ENCODE measurements around the gene SLC6A7. TPM values are rescaled to one million over a fixed set of nuclear protein-coding genes. Genes with fewer than 3 reads are reported as not detected.

Gene SLC6A7
- total RNA-seq, 4 donors from 2014 or later: not detected

- ATAC-seq (ENCODE audit: low FRiP score) (no peak), DNase-seq (ENCODE audit: low spot score) (no peak)
- TF ChIP-seq, protein P1, sequence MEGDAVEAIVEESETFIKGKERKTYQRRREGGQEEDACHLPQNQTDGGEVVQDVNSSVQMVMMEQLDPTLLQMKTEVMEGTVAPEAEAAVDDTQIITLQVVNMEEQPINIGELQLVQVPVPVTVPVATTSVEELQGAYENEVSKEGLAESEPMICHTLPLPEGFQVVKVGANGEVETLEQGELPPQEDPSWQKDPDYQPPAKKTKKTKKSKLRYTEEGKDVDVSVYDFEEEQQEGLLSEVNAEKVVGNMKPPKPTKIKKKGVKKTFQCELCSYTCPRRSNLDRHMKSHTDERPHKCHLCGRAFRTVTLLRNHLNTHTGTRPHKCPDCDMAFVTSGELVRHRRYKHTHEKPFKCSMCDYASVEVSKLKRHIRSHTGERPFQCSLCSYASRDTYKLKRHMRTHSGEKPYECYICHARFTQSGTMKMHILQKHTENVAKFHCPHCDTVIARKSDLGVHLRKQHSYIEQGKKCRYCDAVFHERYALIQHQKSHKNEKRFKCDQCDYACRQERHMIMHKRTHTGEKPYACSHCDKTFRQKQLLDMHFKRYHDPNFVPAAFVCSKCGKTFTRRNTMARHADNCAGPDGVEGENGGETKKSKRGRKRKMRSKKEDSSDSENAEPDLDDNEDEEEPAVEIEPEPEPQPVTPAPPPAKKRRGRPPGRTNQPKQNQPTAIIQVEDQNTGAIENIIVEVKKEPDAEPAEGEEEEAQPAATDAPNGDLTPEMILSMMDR (IDR thresholded peaks at IDR 0.05): no peak
Measured at GRCh38 chr5:150253416-150254208, 63.8 kb downstream of the SLC6A7 start.

DNA sequence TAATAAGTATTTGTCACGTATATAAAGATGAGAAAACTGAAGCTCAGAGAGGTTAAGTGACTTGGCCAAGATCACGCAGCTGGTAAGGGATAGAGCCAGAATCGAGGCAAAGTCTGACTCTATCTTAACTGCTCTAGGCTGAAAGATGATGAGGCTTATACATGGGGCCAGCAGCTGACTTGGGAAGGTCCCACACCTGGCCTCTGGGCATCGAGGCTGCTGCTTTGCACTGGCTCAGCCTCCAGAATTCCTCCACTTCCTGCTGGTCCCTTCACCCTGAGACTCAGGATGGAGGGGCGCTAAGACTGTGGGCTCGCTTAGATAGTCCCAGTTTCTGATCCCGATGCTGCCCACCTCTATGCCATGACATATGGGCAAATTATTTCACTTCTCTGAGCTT, 64.5 kb downstream of the SLC6A7 start:
- TF ChIP-seq, protein P1 (IDR thresholded peaks at IDR 0.05): no peak
- DNase-seq (ENCODE audit: low spot score): no peak
- ATAC-seq (ENCODE audit: low FRiP score): no peak

GRCh38 chr5:150254774-150255173, 64.9 kb downstream of the SLC6A7 start:
- DNase-seq (ENCODE audit: low spot score) (no peak), ATAC-seq (ENCODE audit: low FRiP score) (no peak)
- TF ChIP-seq, protein P1 (IDR thresholded peaks at IDR 0.05): no peak

GRCh38 chr5:150255659-150256409, 66.0 kb downstream of the SLC6A7 start:
- TF ChIP-seq, protein P1 (IDR thresholded peaks at IDR 0.05): no peak

GRCh38 chr5:150256410-150257064, 66.7 kb downstream of the SLC6A7 start:
- ATAC-seq (ENCODE audit: low FRiP score): no peak
- DNase-seq (ENCODE audit: low spot score): no peak
- TF ChIP-seq, protein P1 (IDR thresholded peaks at IDR 0.05): no peak

More at GRCh38 chr5:150255659-150256409, 66.0 kb downstream of the SLC6A7 start:
- ATAC-seq (ENCODE audit: low FRiP score) (no peak), DNase-seq (ENCODE audit: low spot score) (no peak)

DNA sequence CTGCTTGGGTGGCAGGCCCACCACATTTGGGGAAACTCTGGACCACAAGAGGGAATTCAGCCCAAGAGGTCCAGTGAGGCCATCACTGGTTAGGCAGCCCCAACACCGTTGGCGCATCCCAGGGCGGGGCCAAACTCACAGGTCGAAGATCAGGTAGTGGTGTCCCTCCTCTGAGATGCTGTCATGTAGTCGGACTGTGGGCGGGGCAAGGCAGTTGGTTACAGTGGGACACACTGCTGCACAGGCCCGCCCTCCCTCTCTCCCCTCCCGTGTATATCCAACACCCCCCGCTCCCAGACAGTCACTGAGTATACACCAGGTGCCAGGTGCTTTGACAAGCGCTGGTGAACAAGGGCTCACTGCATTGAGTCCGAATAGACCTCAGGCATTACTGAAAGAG, 67.6 kb downstream of the SLC6A7 start:
- TF ChIP-seq, protein P1 (IDR thresholded peaks at IDR 0.05): no peak

More for the DNA sequence above, 67.6 kb downstream of the SLC6A7 start:
- DNase-seq (ENCODE audit: low spot score) (no peak), ATAC-seq (ENCODE audit: low FRiP score) (no peak)

Measured in omental fat pad (tissue), 4 donors.